ENCODE measurements around the gene ZNF367.
A peak's percentile ranks its signal among the peaks of the same experiment; 100 is the strongest.

ZNF367 gene

DNA sequence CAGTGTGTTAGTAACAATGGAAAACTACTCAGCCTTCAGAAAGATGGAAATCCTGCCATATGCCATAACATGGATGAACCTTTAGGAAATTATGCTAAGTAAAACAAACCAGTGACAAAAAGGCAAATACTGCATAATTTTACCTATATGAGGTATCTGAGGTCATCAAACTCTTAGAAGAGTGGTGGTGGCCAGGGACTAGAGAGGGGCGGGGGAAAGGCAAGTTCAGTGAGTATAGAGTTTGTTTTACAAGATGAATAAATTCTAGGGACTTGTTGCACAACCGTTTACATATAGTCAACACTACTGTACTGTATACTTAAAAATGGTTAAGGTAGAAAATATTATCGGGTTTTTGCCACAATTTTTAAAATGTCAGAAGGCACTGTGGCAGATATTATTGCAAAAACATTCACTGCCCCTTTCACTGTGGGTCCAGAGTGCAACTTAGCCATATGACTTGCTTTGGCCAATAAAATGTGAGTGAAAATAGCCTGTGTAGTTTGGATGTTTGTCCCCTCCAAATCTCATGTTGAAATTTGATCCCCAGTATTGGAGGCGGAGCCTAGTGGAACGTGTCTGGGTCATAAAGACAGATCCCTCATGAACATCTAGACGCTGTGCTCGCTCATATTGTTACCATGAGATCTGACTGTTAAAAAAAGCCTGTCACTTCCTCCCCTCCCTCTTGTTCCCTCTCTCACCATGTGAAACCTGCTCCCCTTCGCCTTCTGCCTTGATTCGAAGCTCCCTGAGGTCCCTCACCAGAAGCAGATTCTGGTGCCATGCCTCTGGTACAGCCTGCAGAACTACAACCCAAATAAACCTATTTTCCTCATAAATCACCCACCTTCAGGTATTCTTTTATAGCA lies 9.5 kb downstream of the ZNF367 start:
- peak; percentile 22 for DNase-seq (ENCODE audit: low read depth)
- no peak overlapping the region for H3K4me3 ChIP-seq (ENCODE audit: low read depth, low read length)
- TF ChIP-seq MYC (IDR thresholded peaks at IDR 0.05; ENCODE audit: low read depth, low read length) (no peak), POLR2A (IDR thresholded peaks at IDR 0.05; ENCODE audit: extremely low read depth, insufficient read length) (no peak)
- TF ChIP-seq, protein P1, sequence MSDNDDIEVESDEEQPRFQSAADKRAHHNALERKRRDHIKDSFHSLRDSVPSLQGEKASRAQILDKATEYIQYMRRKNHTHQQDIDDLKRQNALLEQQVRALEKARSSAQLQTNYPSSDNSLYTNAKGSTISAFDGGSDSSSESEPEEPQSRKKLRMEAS (IDR thresholded peaks at IDR 0.05; ENCODE audit: low read depth, low read length): no peak
- TF ChIP-seq, protein P2, sequence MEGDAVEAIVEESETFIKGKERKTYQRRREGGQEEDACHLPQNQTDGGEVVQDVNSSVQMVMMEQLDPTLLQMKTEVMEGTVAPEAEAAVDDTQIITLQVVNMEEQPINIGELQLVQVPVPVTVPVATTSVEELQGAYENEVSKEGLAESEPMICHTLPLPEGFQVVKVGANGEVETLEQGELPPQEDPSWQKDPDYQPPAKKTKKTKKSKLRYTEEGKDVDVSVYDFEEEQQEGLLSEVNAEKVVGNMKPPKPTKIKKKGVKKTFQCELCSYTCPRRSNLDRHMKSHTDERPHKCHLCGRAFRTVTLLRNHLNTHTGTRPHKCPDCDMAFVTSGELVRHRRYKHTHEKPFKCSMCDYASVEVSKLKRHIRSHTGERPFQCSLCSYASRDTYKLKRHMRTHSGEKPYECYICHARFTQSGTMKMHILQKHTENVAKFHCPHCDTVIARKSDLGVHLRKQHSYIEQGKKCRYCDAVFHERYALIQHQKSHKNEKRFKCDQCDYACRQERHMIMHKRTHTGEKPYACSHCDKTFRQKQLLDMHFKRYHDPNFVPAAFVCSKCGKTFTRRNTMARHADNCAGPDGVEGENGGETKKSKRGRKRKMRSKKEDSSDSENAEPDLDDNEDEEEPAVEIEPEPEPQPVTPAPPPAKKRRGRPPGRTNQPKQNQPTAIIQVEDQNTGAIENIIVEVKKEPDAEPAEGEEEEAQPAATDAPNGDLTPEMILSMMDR (IDR thresholded peaks at IDR 0.05; ENCODE audit: low read depth, low read length): no peak

DNA sequence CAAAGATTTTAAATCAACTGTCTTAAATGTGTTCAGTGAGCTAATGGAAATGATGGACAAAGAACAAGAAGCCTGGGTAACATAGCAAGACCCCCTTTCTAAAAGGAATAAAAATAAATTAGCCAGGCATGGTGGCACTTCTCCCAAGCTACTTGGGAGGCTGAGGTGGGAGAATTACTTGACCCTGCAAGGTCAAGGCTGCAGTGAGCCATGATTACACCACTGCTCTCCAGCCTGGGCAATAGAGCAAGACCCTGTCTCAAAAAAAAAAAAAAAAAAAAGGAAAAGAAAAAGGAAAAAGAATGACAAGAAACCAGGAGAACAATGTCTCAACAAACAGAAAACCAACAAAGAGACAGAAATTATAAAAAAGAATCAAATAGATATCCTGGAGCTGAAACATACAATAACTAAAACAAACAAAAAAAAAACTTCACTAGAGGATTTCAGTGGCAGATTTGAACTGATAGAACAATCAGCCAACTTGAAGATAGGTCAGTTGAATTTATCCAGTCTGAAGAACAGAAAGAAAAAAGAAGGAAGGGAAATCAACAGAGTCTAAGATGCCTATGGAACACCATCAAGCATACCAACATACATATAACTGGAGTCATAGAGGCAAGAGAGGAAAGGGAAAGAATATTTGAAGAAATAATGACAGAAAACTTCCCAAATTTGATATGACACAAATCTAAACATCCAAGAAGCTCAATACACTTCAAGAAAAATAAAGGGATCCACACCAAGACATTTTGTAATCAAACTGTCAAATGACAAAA lies 17.8 kb downstream of the ZNF367 start:
- TF ChIP-seq, protein P1 (IDR thresholded peaks at IDR 0.05; ENCODE audit: low read depth, low read length): no peak
- TF ChIP-seq POLR2A (IDR thresholded peaks at IDR 0.05; ENCODE audit: extremely low read depth, insufficient read length) (no peak), MYC (IDR thresholded peaks at IDR 0.05; ENCODE audit: low read depth, low read length) (no peak)
- TF ChIP-seq, protein P2 (IDR thresholded peaks at IDR 0.05; ENCODE audit: low read depth, low read length): no peak

DNA sequence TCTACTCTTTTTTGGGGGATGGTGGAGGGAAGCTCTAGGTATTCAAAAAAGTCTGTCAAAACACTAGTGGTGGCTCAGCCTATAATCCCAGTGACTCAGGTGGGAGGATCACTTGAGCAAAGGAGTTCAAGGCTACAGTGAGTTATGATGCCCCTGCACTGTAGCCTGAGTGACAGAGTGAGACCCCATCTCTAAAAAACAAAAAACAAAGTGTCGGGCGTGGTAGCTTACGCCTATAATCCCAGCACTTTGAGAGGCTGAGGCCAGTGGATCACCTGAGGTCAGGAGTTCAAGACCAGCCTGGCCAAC lies 18.9 kb downstream of the ZNF367 start:
- no peak for DNase-seq (ENCODE audit: low read depth)
- no peak overlapping the region for H3K4me3 ChIP-seq (ENCODE audit: low read depth, low read length)
- TF ChIP-seq, protein P1 (IDR thresholded peaks at IDR 0.05; ENCODE audit: low read depth, low read length): no peak
- TF ChIP-seq POLR2A (IDR thresholded peaks at IDR 0.05; ENCODE audit: extremely low read depth, insufficient read length) (no peak), MYC (IDR thresholded peaks at IDR 0.05; ENCODE audit: low read depth, low read length) (no peak)
- TF ChIP-seq, protein P2 (IDR thresholded peaks at IDR 0.05; ENCODE audit: low read depth, low read length): no peak

More for the DNA sequence above, 17.8 kb downstream of the ZNF367 start:
- H3K4me3 ChIP-seq (ENCODE audit: low read depth, low read length): no peak overlapping the region
- no peak for DNase-seq (ENCODE audit: low read depth)

DNA sequence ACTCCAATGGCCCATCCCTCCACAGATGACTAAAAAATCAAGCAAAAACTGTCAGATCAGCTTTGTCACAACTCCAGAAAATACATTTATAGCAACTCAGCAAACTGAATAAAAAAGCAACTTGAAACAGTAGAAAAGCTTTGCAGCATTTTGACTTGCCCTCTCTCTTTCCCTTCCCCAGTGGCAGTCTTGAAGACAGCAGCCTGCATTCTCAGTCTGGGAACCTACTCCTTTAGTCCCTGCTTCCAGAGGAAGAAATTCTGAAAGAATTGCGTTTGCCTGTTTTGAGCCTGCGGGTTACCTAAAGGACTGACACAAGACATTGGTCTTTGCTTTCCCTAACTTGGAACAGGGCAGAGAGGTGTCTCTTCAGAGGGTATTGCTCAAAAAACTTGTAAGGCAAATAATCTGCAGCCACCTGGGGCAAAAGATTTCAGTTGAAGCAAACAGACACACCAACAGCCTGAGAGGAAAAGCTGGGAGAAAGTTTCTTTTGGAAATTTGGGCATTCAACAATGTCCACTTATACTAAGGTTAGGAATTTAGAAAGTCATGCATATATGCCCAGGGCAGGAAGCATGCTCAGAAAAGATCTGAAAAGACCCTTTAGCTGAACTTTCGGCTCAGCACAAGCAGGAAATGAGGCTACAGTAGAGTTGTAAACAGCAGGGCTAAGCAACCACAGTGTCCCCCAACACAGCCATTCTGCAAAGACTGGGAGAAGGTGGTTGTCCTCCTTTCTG lies 19.4 kb downstream of the ZNF367 start:
- DNase-seq (ENCODE audit: low read depth): no peak
- no peak overlapping the region for H3K4me3 ChIP-seq (ENCODE audit: low read depth, low read length)
- TF ChIP-seq POLR2A (IDR thresholded peaks at IDR 0.05; ENCODE audit: extremely low read depth, insufficient read length) (no peak), MYC (IDR thresholded peaks at IDR 0.05; ENCODE audit: low read depth, low read length) (no peak)
- TF ChIP-seq, protein P1 (IDR thresholded peaks at IDR 0.05; ENCODE audit: low read depth, low read length): no peak
- TF ChIP-seq, protein P2 (IDR thresholded peaks at IDR 0.05; ENCODE audit: low read depth, low read length): no peak

DNA sequence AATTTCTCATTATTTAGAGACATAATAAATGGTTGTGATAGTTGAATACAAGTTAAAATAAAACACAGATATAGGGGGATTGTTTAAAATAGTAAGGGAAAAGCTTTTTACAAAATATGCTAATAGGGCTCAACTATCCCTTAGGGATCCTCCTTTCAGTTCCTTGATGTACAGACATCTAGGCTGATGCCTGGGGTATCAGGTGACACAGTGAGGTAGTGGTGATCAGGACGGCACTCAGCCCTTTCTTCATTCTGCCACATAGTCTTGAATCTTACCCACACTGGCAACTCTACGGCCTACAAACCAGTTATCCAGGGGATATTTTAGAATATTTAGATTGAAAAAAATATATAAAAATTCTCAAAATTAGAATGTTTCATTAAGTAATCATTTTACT lies 22.2 kb downstream of the ZNF367 start:
- TF ChIP-seq, protein P1 (IDR thresholded peaks at IDR 0.05; ENCODE audit: low read depth, low read length): no peak
- TF ChIP-seq MYC (IDR thresholded peaks at IDR 0.05; ENCODE audit: low read depth, low read length): no peak
- no peak for TF ChIP-seq POLR2A (IDR thresholded peaks at IDR 0.05; ENCODE audit: extremely low read depth, insufficient read length)
- TF ChIP-seq, protein P2 (IDR thresholded peaks at IDR 0.05; ENCODE audit: low read depth, low read length): no peak
- no peak overlapping the region for H3K4me3 ChIP-seq (ENCODE audit: low read depth, low read length)
- DNase-seq (ENCODE audit: low read depth): no peak
